ENCODE measurements around the gene SLC10A1.
"Not testable (repeated sequence)": the region's sequence is repeated elsewhere in the genome, so short reads cannot be mapped to it uniquely, and the experiment has no call there.

SLC10A1 gene

DNA sequence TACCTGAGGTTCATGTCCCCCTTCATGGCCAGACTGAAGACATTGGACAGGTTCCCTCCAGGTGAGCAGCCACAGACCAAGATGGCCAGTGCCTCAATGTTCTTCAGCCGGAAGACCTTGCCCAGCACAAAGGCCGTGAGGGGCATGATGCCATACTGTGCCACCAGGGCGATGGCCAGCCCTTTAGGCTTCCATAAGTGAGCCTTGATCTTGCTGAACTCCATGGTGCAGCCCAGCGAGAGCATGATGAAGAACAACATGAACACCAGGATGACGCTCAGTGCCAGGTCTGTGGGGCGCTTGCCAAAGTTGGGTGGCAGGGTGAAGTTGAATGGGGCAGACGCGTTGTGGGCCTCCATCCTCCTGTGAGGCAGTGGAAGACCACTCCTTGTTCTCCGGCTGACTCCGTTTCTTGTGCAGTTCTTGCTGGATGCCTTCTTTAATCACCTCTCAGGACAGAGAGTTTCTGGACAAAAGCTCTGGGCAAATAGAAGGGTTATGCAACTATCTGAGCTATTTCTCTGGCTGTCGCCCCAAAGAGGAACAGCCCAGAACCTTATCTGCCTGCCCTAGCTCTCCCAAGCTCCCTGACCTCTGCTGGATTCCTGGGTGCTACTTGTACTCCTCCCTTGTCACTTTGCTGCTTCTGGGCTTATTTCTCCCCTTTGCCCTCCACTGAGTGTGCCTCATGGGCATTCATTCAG, at the start of gene SLC10A1:
Gene SLC10A1 (minus strand): TSS at position 445 of the 704 bp plus-strand sequence. CDS start 86 bp downstream, at position 359.
- no peak for DNase-seq (ENCODE audit: low read depth in 2 of 2)

DNA sequence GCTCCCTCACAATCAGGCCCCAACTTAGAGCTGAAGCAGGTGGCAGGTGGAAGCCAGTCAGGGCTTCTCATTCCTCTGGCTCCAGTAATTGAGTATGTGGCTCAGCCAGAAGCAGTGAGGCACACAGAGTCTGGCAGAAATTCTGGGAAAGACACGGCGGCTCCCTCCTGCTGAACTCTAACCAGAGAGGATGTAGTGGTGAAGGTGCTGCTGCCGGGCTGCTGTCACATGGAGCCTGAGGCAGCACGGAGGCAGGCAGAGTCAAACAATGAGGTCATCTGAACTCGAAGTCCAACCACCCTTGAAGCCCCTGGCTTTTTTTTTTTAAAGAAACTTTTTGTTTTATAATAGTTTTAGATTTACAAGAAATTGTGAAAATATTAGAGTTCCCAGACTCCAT, 48.7 kb upstream of the SLC10A1 start:
- no peak for DNase-seq (ENCODE audit: low read depth in 2 of 2)

DNA sequence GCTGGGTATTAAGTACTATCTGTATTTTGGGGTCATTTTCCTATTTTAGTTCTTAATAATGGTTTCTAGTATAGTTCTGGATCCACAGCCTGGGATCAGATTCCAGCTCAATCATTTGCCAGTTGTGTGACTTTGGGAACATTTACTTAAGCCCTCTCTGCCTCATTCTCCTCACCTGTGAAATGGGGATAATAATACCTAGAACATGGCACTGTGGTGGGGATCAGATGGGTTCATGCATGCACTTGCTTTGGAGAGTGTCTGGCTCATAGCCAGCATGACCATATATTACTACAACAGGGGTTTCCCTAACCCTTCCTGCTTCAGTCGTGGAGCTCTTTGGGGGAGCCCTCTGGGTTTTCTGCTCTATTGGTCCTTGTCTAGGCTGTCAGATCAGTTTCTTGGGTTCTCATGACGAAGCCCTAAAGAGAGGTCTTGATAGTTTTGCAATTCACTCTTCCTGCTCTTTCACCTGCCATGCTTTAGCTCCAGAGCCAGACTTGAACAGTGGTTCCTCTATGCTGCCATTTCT, 48.1 kb upstream of the SLC10A1 start:
- no peak for DNase-seq (ENCODE audit: low read depth in 2 of 2)

DNA sequence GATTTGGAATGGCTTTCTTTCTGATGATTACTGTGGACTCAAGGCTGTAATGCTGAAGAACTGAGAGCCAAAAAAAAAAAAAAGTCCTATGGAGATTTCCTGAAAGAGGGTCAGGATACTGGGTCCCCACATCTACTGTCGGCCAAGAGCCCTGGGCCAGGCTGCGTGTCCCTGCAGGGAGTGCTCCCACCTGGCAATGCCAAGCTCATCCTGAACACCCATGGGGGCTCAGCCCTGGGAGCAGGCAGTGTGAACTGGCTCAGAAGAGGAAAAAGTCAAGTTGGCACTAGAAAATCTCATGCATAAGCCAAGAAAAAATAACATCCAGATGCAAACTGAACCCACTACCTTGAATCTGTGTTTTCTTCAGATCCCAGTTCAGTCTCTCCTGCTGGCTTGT, 47.1 kb upstream of the SLC10A1 start:
- DNase-seq (ENCODE audit: low read depth in 2 of 2), result no peak

DNA sequence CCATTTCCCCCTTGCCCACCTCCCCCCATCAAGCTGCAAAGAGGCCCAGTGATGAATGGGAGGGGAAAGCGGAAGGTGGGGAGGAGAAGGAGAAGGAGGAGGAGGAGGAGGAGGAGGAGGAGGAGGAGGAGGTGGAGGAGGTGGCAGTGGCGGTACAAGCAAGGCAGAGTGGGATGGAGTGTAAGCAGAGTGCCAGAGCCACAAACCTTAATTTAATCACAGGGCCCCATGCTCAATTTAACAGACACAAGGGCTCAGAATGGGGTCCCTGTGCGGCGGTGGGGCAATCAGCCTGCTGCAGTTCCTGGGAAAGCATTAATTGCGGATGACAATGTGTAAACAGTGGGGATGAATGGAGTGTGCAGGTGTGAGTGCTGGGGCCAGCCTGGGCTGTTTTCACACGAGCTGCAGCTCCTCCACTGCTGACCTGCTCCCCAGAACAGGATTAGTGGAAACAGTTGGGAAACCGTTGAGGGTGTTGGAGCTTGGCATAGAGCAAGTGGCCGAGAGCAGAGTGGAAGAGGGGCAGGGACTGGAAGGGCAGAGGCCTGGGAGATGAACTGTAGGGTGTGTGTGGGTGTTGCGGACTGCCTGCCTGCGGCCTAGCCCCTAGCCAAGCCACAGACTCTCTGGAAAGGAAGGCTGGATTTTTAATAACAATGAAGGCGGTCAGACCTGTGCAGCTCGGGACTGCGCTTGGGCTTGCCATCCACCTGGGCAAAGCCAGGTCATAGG, 45.8 kb upstream of the SLC10A1 start:
- DNase-seq (ENCODE audit: low read depth in 2 of 2), result no peak

DNA sequence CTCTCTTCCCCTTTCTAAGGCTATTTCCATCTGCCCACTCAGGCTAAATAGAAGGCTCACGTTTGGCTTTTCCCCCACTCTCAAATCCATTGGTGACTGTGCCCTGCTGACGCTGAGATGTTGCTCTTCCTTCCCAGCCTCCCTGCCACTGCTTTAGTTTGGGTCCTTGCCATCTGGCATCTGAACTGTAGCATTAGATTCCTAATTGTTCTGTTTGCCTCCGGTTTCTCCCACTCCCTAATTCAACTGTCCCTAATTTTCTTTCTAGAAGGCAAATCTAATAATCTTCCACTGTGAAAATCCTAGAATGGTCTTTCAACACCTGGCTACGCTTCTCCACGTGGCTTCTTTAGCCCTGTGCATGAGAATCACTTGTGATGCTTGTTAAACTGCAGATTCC, 44.6 kb upstream of the SLC10A1 start:
- DNase-seq (ENCODE audit: low read depth in 2 of 2), result no peak

DNA sequence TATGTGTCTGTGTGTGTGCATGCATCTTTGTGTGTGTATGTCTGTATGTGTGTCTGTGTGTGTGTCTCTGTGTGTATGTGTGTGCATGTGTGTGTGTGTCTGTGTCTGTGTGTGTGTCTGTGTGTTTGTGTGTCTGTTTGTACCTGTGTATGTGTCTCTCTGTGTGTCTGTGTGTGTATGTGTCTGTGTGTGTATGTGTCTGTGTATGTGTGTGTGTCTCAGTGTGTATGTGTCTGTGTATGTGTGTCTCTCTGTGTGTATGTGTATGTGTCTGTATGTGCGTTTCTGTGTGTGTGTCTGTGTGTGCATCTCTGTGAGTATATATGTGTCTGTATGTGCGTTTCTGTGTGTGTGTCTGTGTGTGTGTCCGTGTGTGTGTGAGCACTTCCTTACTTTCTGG, 42.6 kb upstream of the SLC10A1 start:
- no peak for DNase-seq (ENCODE audit: low read depth in 2 of 2)

DNA sequence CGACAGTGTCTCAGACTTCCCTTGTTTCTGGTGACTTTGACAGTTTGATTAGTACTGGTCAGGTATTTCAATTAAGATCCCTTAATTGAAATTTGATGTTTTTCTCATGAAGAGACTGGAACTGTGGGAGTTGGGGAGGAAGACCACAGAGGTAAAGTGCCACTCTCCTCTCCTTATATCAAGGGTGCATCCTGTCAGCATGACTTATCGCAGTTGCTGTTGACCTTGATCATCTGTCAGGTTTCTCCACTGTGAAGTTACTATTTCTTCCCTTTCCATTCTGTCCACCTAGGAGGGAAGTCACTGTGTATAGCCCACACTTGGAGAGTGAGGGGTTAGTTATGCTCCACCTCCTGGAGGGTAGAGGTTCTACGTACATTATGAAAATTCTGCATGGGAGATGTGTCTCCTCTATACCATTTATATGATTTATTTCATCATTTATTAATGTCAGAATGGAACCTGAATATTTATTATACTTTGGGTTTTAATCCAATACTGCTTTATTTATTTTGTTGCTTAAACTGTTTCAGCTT, 41.9 kb upstream of the SLC10A1 start:
- no peak for DNase-seq (ENCODE audit: low read depth in 2 of 2)

DNA sequence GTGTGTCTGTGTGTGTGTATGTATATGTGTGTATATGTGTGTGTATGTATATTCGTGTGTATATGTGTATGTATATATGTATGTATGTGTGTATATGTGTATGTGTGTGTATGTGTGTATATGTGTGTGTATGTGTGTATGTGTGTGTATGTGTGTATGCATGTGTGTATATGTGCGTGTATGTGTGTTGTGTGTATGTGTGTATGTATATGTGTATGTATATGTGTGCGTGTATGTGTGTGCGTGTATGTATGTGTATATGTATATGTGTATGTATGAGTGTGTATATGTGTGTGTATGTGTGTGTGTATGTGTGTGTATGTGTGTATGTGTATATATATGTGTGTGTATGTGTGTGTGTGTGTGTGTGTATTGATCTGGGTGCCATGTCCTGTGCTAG, 31.8 kb upstream of the SLC10A1 start:
- DNase-seq (ENCODE audit: low read depth in 2 of 2), result no peak

DNA sequence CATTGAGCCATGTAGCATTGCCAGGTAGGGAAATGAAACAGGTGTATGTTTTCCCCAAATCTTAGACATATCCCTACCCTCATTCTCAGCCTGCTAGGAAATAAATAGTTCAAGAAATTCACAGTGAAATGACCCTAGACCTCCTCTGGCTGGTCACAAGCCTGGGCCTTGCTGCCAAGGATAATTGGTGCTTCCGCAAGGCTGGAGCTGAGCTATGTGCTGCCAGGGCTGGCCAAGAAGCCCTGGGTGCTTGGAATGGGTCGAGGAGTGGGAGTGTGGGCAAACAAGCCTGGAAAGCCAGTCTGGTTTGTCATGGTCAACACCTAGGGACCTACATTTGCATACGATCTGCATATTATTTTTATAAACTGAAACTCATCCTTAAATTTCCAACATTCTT, 31.3 kb upstream of the SLC10A1 start:
- no peak for DNase-seq (ENCODE audit: low read depth in 2 of 2)

DNA sequence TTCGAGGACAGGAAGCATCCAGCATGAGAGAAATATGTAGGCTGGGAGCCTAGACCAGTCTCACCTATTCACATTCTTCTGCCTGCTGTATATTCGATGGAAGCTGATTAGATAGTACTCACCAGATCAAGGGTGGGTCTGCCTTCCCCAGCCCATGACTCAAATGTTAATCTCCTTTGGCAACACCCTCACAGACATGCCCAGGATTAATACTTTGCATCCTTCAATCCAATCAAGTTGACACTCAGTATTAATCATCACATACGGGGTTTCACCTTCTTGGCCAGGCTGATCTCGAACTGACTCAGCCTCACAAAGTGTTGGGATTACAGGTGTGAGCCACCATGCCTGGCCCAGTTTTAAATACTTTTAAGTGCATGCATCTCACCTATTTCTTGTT, 30.5 kb upstream of the SLC10A1 start:
- no peak for DNase-seq (ENCODE audit: low read depth in 2 of 2)

DNA sequence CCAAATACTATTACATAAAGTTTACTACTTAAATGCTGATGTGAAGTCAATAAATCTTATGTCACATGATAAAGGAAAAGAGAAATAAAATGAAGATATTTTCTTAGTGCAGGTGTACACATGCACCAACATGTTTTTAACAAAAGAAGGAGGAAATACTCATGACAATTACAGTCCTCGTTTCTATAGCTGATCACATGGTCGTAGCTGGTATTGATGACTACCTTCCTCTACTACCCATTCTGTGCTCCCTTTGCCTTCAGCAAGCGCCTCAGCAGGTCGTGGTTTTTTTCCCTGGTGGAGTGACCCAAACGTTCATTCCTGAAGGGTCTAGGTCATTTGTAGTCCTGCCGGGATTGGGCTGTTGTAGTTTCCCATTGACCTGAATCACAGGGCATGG, 25.4 kb upstream of the SLC10A1 start:
- no peak for DNase-seq (ENCODE audit: low read depth in 2 of 2)

DNA sequence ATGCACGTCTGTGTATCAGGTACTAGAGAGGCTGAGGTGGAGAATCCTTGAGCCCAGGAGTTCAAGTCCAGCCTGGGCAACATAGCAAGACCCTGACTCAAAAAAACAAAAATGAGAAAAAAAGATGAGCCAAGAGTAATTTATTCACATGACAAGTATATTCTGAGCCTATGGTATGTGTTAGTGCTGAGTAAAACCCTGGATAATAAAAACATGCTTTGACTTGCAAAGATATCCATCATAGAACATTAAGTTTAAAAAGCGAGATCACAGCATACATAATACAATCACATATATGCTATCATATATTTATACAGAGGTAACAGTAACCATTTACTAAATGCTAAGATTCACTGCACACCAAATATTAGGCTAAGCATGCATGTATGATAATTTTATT, 23.9 kb upstream of the SLC10A1 start:
- DNase-seq (ENCODE audit: low read depth in 2 of 2), result no peak

DNA sequence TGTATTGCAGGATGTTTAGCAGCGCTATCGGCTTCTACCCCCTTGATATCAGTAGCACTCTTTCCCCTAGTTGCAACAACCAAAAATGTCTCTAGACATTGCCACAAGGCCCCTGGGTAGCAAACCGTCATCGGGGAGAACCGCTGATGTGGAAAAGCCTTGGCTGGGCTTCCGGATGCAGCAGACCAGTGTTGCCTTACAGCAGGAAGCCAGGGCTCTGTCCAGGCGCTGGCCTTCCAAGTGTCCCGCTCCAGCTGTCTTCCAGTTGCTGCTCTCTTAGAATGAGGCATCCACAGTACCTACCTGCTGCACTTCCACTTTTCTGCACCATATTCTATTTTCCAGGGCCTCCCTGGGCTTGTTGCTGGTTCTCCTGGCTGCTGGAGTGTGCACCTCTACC, 22.6 kb upstream of the SLC10A1 start:
- no peak for DNase-seq (ENCODE audit: low read depth in 2 of 2)

DNA sequence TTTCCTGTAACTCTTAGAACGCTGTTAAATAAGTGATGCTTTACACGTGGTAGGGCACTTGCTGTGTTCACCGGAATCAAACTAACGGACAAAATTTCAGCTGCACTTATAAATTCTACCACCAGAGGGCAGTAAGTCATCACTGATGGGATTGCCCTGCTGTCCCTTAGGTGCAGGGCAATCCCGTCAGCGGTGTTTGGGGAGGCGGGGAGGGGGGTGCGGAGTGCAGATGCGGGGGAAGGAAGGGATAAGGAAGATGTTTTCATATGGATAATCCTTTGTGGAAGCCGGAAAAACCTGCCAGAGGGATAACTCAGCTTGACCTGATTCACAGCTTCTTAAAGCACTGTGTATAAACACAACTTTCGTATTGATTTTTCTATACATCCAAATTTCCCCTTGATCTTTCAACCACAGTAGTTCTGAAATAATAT, 21.7 kb upstream of the SLC10A1 start:
- DNase-seq (ENCODE audit: low read depth in 2 of 2), result peak; percentile 2 to 15

DNA sequence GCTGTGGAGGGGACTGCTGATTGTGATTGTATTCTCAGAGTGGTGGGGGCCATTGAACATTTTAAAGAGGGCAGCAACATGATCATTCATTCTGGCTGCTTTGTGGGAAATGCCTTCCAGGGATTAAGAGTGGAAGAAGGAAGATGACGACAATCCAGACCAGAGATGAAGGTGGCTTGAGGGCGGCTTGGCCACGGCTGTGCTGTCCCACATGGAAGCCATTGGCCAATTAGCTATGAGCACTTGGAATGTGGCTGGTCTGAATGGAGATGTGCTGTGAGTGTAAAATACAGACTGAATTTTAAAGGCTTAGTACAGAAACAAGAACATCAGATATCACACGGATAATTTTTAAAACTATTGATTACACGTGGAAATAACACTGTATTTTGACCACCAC, 19.2 kb upstream of the SLC10A1 start:
- DNase-seq (ENCODE audit: low read depth in 2 of 2), result no peak

DNA sequence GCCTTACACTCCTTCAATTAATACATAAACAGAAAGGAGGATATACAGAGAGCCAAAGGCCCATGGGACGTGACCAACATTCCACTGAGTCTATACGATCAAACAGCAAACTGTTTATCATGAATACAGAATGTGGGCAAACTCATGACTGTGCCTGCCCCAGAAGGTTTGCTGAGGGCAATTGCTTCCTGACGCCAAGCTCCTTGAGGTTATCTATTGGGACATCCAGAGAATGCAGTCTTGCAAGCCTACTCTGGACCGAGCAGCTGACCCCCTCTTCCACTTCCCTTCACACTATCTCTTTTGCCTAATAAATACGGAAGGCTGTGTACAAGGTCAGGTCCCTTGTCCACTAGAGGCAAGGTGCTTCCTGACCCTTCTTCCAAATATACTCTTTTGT, 18.5 kb upstream of the SLC10A1 start:
- no peak for DNase-seq (ENCODE audit: low read depth in 2 of 2)

DNA sequence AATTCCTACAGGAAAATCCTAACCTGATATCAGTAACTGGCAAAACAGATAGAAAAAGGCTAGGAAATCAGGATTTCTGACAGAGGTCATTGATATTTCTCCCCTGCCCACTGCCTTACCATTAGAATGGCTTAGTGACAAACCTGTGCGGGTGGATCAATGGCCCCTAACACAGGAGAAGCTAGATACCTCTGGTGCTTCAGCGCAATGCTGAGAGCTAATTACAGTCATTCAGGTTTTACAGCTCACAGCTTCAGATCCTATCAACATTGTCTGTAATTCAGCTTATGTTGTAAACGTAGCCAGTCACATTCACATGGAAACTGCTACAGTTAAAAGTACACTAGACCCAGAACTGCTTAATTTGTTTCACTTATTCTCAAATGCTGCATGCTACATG, 17.4 kb upstream of the SLC10A1 start:
- no peak for DNase-seq (ENCODE audit: low read depth in 2 of 2)

DNA sequence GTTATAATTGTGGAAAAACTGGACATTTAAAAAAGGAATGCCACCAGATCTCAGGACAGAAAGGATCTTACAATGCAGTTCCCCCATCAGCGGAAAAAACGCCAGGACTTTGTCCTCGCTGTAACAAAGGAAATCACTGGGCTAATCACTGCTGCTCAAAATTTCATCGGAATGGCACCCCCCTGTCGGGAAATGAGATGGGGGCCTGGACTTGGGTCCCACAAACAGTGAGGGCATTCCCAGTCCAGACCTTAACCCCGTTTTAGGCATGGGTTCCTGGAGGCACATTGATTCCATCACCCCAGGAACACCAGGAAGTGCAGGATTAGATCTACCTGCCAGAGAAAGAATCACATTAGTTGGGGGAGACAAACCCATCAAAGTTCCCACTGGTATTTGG, 16.3 kb upstream of the SLC10A1 start:
- not testable (repeated sequence) for DNase-seq (ENCODE audit: low read depth in 2 of 2)

DNA sequence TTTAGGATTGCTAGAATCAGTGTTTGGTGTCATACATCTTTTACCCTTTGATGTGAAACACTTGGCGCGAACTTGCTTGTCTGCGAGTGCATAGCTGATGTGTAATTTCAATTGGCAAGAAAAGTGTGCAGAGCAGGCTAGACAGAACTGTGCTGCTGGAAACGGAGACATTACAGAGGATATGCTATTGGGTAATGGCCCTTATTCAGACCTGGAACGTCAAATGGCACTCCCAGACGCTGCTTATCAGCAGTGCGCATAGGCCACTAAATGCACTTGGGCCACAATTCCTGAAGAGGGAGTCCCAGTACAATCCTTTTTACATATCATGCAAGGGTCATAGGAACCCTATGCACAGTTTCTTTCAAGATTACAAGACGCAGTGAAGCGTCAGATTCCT, 15.7 kb upstream of the SLC10A1 start:
- no peak for DNase-seq (ENCODE audit: low read depth in 2 of 2)

DNA sequence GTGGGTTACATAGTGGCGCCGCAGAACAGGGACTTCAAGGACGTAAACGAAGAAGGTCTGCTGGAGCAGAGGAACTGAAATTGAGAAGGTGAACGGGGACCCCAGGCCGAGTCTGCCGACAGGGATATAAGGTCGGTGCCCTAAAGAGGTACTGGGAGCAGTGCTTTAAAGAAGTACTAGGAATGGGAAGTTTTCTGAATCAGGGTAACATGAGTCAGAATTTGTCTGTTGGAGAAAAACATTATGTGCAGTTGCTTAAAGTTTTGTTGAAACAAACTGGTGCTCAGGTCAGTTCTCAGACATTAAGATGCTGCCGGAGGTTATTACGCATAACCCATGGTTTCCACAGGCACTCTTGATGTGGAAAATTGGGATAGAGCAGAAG, 14.8 kb upstream of the SLC10A1 start:
- no peak for DNase-seq (ENCODE audit: low read depth in 2 of 2)

DNA sequence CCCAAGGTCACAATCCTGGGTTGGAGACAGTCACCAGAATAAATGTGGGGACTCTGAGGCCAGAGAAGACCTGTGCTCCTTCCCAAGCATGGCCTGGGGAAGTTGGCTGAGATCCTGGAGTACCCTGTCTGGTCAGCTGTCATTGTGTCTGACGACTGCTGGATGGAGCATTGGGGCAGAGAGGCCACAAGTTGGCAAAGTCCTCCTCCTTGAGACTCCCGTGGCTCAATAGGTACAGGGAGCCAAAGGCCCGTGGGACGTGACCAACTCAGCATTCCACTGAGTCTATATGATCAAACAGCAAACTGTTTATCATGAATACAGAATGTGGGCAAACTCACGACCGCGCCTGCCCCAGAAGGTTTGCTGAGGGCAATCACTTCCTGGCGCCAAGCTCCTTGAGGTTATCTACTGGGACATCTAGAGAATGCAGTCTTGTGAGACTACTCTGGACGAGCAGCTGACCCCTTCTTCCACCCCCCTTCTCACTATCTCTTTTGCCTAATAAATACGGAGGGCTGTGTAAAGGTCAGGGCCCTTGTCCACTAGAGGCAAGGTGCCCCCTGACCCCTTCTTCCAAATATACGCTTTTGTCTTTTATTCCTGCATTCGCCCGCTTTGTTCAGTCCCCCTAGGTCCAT, 14.3 kb upstream of the SLC10A1 start:
- DNase-seq (ENCODE audit: low read depth in 2 of 2), result no peak

Data from stimulated activated CD8-positive, alpha-beta memory T cell treated with anti-CD3 and anti-CD28 coated beads, Interleukin-7, amount 100 ng/mL, for 1 hour (primary cell).